HG03378 (cell line): ENCODE results near the gene EOLA2.
"Not testable (repeated sequence)": the region's sequence is repeated elsewhere in the genome, so short reads cannot be mapped to it uniquely, and the experiment has no call there.

Experiments
- ATAC-seq: cut with Tn5 transposase; IDR thresholded peaks from one replicate; pipeline ENCODE4 v1.9.1; 2021; ENCODE audit warnings: mild to moderate bottlenecking, moderate library complexity; ENCODE audit not compliant: unreplicated experiment

EOLA2 gene

GRCh38 chrX:149938427-149938880 is at the start of gene EOLA2:
Gene EOLA2 (minus strand): TSS chrX:149938491. CDS start chrX:149933874, 4,617 bp downstream.
- ATAC-seq = peak; percentile 88

GRCh38 chrX:149987613-149988012 is 49.3 kb upstream of the EOLA2 start:
- ATAC-seq = peak; percentile 88

GRCh38 chrX:149984411-149984810 is 46.1 kb upstream of the EOLA2 start:
- ATAC-seq = no peak

GRCh38 chrX:149982310-149982709 is 44.0 kb upstream of the EOLA2 start:
- ATAC-seq = no peak

- no peak for ATAC-seq
Measured at GRCh38 chrX:149979126-149979644, 40.9 kb upstream of the EOLA2 start.

- peak; percentile 87 for ATAC-seq
Measured at GRCh38 chrX:149962859-149963757, 24.8 kb upstream of the EOLA2 start.

GRCh38 chrX:149962010-149962409 is 23.7 kb upstream of the EOLA2 start:
- no peak for ATAC-seq

GRCh38 chrX:149961572-149961971 is 23.3 kb upstream of the EOLA2 start:
- no peak for ATAC-seq

GRCh38 chrX:149950681-149951080 is 12.4 kb upstream of the EOLA2 start:
- ATAC-seq = no peak

- ATAC-seq = no peak
Measured at GRCh38 chrX:149949743-149950436, 11.6 kb upstream of the EOLA2 start.

GRCh38 chrX:149948016-149948415 is 9.7 kb upstream of the EOLA2 start:
- ATAC-seq = no peak

GRCh38 chrX:149946932-149947331 is 8.6 kb upstream of the EOLA2 start:
- not testable (repeated sequence) for ATAC-seq

- not testable (repeated sequence) for ATAC-seq
Measured at GRCh38 chrX:149945820-149946219, 7.5 kb upstream of the EOLA2 start.

- not testable (repeated sequence) for ATAC-seq
Measured at GRCh38 chrX:149945087-149945670, 6.9 kb upstream of the EOLA2 start.

- not testable (repeated sequence) for ATAC-seq
Measured at GRCh38 chrX:149940674-149941024, 2.4 kb upstream of the EOLA2 start.

- ATAC-seq = peak; percentile 44
Measured at GRCh38 chrX:149939905-149940673, 1.8 kb upstream of the EOLA2 start.

- ATAC-seq = no peak
Measured at GRCh38 chrX:149939655-149939904, 1.3 kb upstream of the EOLA2 start.

GRCh38 chrX:149938881-149939654 is 777 bp upstream of the EOLA2 start:
- ATAC-seq = no peak

- no peak for ATAC-seq
Measured at GRCh38 chrX:149937871-149938426, 342 bp downstream of the EOLA2 start.

GRCh38 chrX:149937328-149937727 is 963 bp downstream of the EOLA2 start:
- not testable (repeated sequence) for ATAC-seq
